ENCODE measurements around the gene UMAD1.

DNA sequence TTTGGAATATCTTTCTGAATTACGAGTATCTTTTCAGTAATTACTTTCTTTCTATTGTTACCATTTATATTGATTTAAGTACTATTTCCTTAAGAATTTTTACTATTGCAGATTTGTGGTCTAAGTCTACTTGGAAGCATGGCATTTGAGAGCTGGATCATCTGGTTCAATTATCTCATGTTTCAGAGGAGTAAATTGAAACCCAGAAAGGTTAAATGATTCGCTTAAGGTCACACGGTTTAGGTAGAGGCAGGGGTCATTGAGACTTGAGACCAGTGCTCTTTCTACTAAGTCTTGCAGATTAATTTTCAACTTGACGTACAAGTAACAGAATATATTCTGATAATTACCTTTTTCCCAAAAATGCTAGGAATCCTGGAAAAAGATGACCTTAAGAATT is 218.9 kb downstream of the UMAD1 start:
- no peak for TF ChIP-seq GATA2 (IDR thresholded peaks at IDR 0.05; ENCODE audit: low read depth, low read length)
- TF ChIP-seq GATA3 (IDR thresholded peaks at IDR 0.05; ENCODE audit: low read depth, low read length): no peak

All from SH-SY5Y (cell line).